Body of pancreas (tissue), 4 donors: Measurements from ENCODE around the gene BORCS6.

Source experiments
- CTCF ChIP-seq, 7 experiments: fragments of 450-650 bp in 4 of 7; fragments of 200-600 bp in 3 of 7; sonication (generic) in 3 of 7; IDR thresholded peaks; one replicate each; pipeline ENCODE4 v1.5.1; 2016 to 2019; ENCODE audit warnings: antibody characterized with exemption in 7 of 7
- POLR2A ChIP-seq, 3 donors: fragments of 450-650 bp; IDR thresholded peaks; one replicate each; pipeline ENCODE4 v1.6.1; 2016; ENCODE audit warnings: antibody characterized with exemption in 3 of 3, mild to moderate bottlenecking in 2 of 3

- TF ChIP-seq CTCF (IDR thresholded peaks at IDR 0.05) (no peak), POLR2A (IDR thresholded peaks at IDR 0.05) (no peak)
These were observed 31.0 kb downstream of the BORCS6 start for GRCh38 chr17:8159032-8159400.
